GM18517 (cell line): ENCODE results near the gene BCAR1.
A peak's percentile ranks its signal among the peaks of the same experiment; 100 is the strongest.
"Not testable (repeated sequence)": the region's sequence is repeated elsewhere in the genome, so short reads cannot be mapped to it uniquely, and the experiment has no call there.

Experiments
- ATAC-seq: cut with Tn5 transposase; IDR thresholded peaks from one replicate; pipeline ENCODE4 v1.9.1; 2021; ENCODE audit warnings: mild to moderate bottlenecking, moderate library complexity; ENCODE audit not compliant: unreplicated experiment

BCAR1 gene

DNA sequence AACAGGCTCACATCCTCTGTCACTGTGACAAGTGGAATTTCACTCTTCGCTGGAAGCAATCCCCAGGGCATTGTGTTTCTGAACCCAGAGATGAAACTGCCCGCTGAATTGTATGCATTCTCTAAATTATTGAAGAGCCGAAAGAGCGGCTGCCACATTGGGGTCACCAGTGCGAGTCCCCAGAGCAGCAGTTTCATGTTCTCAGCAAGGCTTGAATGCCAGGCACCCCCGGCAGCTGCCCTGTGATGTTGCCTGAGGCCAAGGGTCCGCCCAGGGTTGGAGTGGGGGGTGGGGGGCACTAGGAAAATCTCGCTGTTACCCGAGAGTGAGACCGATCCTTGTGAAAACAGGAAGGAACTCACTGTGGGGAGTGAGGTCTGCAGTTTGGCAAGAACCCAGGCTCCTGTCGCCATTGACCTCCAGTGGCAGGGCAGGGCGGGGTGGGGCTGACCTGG lies 20.7 kb upstream of the BCAR1 start:
- ATAC-seq = no peak

DNA sequence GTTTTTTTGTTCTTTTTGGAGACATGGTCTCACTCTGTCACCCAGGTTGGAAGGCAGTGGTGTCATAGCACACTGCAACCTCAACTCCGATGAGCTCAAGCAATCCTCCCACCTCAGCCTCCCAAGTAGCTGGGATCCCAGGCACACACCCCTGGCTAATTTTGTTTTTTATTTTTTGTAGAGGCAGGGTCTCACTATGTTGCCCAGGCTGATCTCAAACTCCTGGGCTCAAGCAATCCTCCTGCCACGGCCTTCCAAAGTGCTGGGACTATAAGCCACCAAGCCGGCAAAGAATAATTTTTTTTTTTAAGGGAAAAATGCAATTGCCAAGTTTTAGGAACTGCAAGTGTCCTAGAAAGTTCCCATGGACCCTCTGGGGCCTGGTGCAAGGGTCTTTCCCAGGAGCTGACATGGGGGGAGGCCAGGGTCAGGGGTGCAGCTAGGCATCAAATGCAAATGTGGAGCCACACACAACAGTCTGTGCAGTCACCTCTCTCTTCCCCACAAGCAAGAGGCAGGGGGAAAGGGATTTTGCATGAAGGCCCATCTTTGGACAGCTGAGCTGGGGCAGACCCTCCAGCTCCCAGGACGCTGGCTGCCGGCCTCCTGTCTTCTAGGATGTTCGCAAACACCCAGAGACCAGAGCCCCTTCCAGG lies 20.1 kb upstream of the BCAR1 start:
- ATAC-seq = no peak

DNA sequence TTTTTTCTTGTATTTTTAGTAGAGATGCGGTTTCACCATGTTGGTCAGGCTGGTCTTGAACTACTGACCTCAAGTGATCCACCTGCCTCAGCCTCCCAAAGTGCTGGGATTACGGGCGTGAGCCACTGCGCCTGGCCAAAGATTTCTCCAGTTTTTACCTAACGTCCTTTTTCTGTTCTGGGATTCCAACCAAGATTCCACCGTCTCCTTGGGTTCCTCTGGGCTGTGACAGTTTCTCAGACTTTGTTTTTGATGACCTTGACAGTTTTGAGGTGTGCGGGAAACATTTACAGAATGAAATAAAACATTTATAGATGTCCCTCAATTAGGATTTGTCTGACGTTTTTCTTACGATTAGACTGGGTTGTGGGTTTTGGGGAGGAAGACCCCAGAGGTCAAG lies 17.9 kb upstream of the BCAR1 start:
- not testable (repeated sequence) for ATAC-seq

DNA sequence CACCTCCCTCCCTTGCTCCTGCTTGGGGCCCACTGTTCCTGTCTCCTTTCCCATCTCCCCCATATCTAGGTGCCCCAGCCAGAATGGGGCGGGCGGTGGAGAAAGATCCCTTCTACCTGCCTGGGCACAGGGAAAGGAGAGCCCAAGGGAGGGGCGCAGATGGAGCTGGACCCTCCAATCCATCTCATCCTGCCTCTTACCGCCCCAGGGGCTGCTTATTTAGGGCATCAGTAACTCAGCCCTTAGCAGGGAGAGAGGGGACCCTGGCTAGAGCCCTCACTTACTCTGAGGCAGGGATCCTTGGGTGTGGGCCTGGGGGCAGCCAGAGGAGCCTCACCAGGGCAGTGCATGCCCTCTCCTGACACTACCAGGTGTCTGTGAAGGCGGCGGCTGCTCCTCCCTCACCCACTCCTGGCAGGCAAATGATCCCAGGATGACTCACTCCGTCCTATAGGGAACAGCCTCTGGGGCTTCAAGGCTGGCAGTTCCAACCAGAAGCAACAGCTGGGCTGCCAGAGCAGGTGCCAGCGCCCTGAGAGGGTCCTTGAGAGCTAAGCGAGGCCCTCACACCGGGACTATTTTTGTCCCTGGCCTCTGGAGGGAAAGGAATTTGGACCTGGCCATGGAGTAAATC lies 16.3 kb upstream of the BCAR1 start:
- no peak for ATAC-seq

DNA sequence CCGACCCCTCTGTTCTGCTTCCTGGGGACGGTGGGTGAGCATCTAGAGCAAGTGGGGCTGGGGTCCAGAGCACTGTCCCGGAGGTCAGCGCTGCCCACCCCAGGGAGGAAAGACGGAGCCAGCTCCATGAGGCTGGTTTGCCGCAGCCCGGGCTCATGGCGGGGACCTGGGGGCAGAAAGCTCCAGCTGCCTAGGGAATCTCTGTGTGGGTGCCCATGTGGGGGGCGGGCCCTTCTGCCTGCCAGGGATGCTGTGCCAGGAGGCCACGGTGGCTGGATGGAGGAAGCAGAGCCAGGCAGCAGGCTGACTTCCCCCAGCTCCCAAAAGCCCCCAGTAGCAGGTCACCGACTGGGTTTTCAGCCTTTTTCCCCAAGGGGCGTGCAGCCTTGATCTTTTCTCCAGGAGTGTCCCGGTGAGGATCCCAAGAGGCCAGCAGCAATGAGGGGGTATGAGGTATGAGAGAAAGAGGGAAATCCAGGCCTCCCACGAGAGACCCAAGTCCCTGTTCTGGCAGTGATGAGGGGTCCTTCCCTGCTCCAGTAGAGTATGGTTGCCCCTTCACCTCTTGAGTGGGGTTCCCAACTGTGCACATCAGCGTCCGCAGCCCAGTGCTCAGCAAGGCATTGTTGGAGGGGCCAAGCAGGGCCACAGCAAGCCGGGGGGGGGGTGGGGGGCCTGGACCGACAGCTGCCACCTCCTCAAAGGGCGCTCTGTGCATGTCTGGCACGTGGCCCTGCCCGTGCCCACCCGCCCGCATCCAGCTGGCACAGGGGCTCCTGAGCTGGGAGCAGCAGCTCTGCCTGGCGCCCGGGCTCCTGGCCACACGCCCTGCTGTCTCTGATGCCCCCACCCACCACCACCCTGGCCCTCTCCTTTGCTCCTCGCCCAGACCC lies 15.6 kb upstream of the BCAR1 start:
- ATAC-seq = no peak

DNA sequence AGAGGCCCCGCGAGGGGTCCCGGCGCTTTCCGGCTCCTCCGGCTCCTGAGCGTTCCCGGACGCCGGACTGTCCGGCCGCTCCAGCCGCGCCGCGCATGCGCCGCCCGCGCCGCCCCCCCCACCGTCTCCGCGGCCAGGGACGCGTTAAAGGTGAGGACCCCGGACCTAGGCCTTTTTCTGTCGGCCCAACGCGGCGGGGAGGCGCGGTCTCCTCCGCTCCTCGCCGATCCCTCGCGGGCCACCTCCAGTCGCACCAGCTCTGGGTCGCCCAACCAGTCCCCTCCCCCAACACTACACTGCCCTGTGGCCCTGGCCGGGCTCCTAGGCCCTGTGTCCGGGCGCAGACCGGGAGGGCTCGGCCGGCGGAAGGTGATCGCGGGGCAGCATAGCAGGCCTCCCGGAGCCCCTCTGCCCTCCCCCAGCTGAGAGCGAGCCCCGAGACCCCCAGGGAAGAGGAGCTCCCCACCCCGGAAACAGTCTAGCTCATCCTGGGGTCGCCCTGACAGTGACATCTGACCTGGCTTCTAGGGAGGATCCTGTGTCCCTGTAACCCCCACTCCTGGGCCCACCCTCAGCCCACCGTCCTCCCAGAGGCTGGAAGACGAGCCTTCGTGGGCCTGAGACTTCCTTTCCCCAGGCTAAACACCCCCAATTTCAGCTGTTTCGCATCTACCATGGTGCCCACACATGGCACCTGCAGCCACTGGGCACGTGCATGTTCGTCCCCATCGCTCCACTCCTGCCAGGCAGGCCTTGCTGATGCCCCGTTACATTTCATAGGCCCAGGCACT lies 14.7 kb upstream of the BCAR1 start:
- peak; percentile 57 for ATAC-seq

DNA sequence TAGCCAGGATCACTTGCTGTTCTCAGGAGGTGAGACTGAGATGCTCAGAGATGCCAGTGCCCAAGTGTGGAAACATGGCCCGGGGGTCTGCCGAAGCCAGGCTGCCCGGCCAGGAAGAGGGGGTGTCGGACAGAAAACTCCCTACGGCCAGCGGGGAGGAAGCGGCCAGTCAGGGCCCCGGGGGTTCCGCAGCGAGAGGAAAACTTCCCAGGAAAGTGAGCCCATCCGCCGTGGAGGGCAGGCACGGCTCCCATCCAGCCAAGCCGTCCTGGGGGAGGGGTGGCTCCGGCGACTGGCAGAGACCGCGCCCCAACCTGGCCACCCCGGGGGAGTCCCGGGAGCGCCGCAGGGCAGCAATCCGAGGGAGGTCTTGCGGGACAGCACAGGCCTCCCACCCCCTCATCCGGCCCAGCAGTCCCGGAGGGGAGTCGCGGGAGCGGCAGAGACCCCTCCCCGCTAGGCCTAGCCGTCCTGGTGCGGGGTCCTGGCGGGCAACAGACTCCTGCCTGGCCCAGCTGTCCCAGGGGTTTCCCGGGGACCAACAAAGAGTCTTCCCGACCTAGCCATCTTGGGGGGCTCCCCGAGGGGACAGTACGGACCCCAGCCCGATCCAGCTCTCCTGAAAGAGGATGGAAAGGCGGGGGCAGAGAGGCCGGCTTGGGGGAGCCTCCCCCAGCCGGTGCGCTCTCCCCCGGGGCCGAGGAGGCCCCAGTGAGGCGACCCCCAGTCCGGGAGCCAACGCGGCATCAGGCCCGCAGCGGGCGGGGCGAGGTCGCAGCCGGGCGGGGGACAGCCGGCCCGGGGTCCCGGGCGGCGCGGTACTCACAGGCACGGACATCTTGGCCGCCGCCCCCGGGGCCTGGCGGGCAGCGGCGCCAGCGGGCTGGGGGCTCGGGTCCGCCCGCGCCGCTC lies 13.8 kb upstream of the BCAR1 start:
- peak; percentile 29 for ATAC-seq

DNA sequence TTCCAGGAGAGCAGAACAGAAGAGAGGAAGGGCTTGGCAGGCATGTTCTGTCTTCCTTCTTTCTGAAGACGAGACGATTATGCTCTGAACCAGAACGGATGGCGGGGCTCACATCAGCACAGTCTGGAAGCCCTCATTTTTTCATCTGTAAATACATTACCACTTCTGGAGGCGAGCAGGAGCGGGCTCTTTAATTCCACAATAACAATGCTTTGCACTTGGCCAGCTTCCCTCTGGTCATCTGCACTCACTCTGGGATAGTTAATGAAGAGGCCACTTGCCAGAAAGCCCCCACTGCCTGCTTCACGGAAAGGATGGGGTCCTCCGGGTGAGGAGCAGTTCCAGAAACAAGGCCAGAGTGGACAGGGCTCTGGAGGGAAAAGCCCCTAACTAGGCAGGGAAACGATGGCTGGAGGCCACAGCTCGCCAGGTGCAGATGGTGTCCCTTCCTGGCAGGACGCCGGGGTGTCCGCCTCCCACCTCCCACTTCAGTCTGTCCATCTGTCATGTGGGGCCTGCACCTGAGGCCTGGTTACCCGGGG lies 13.1 kb upstream of the BCAR1 start:
- ATAC-seq = no peak

DNA sequence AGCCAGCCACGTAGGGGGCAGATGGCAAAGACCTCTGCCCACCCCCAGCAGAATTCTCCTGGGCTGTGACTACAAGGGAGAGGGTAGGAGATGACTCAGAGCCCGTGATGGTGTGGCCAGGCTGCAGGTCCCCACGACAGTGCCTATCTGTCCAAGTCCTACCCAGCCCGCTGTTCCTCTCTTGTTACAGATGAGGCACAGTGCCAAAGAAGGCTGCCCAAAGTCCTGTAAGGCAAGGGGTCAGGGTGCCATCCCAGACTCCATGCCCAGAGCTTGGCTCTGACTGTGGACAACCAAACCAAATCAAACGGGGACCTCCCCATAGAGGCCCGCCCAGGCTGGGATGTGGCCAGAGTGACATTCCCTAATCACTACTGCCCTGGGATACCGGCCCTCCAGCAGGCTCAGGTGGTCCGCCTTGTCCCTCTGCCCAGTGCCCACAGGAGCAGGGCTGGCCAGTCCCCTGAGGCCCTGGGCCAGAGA lies 12.6 kb upstream of the BCAR1 start:
- no peak for ATAC-seq

DNA sequence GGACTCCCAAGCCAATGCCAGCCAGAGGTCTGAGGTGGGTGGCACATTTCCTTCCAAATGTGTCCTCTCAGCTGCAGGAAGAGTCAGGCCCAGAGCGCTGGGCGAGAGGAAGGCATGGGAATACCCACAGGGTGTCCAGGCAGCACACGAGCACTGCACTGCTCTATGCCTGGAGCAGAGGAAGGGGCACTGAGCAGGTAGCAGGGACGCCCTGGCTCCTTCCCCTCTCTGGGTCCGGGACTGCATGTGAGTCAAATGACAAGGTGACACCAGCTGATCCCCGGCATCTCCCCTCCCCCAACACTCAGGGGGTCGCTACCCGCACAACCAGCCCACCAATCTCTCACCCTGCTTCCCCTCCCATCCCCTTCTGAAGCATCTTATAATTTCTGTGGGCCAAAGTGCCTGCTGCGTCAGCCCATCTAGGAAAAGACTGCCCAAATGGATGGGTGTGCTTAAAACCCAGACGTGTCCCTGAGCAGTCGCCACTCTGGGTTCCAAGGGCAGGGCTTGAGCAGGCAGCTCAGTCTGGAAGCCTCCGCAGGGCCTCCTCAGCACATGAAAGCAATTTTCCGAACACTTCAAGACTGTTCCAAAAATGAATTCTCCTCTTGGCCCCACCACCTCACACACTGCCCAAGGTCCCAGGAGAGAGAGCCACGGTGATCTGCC lies 12.0 kb upstream of the BCAR1 start:
- ATAC-seq = no peak

DNA sequence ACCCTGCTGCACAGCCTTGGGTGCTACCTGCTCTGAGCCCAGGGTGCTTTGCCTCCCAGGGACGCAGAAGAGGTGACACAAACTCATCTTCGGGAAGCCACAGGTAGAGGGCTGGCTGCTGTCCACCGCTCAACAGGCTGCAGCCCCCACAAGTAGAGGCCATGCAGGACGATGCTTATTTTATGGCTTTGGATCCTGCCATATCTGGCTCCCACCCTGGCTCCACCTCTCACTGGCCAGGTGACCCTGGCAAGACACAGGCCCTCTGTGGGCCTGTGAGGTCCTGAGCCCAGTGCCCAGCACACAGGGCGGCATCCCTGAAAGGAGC lies 11.3 kb upstream of the BCAR1 start:
- ATAC-seq = no peak

DNA sequence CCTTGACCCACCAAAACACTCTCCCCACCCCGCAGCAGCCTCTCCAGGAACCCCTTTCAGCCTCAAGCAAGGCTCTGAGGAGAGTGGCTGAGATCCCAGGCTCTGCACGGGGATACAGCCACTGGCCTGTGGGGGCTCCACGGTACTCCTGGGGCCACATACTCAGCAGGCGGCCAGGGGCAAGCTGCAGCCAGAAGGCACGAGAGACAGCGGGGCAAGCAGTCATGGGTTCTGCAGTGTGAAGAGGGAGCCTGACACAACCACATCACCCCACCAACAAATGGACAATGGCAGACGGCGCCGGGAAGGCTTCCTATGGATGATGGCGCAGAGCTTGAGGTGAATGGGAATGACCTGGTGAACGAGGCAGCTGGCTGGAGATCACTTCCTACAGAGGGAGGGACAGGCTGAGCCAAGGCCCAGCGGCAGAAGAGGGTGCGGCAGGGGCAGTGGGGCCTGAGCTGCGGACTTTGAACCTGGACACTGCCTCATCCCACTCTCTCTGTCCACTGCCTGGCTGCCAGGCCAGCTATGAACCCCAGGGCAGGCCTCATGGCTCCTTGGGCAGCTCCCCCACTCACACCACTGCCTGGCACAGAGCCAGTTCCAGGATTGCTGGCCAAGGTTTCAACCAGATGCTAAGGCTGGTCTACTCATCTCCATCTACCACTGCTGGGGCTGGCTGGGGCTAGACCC lies 10.8 kb upstream of the BCAR1 start:
- no peak for ATAC-seq

DNA sequence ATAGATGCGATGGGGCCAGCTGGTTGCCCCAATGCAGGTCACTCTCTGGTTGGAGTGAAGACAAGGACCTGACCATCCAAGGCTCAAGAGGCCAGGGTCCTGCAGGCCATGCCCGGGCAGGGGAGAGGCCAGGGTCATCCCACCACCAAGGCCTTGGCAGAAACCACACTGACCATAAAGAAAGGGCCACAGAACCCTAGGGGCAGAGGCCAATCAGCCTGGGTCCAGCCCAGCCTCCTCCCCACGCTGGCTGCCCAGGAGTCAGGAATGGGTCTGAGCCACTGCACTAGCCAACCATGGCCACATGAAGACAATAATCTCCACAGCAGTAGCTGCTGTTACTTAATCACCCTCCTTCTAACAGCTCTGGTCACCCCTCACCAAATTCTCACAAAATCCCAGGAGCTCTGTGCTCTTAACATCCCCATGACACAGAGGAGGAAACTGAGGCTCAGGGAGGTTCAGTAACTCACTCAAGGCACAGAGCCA lies 10.2 kb upstream of the BCAR1 start:
- no peak for ATAC-seq

DNA sequence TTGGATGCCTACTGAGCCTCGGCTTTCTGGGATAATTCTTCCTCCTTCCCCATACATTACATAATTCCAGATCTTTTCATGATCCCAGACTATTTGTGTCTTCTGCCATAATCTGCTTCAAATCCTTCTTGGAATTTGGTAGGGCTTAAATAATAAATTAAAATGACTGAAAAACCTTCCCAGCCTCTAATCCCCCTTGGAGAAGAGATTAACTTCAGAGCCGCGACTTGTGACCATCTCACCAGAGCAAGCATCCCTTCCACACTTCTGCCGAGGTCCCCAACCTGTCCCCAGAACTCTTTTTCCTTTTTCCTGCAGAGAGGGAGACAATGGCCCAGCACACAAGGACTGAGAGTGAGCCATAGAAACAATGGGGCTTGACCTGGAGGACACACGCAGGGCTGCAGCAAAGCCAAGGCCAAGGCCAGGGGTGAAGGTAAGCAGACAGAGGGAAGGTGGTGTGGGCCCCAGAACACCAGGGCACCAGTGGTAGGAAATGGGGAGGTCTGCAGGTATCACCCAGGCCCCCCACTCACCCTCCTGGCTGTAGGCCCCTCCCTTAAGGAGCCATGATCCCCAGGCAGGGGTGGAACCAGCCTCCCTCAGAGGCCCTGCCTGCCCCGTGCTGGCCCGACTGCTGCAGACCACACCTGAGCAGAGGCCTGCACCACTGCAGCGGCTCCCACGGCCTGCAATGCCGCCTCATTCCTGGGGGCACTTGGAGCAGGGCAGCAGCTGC lies 9.6 kb upstream of the BCAR1 start:
- ATAC-seq = no peak

DNA sequence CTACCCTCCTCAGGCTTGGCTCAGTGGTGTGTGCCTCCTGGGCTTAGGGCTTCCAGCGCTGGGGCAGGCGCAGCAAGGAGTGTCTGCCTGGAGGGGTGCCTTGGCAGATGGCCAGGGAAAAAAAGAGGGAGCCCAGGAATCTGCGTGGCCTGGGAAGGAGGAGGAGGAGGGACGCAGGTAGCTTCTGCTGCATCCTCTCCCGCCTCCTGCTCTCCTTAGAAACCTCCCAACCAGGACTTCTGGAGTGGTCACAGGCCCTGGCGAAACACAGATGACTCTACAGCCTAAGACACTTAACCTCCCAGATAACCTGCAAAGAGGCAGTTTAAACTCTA lies 7.3 kb upstream of the BCAR1 start:
- ATAC-seq = no peak

DNA sequence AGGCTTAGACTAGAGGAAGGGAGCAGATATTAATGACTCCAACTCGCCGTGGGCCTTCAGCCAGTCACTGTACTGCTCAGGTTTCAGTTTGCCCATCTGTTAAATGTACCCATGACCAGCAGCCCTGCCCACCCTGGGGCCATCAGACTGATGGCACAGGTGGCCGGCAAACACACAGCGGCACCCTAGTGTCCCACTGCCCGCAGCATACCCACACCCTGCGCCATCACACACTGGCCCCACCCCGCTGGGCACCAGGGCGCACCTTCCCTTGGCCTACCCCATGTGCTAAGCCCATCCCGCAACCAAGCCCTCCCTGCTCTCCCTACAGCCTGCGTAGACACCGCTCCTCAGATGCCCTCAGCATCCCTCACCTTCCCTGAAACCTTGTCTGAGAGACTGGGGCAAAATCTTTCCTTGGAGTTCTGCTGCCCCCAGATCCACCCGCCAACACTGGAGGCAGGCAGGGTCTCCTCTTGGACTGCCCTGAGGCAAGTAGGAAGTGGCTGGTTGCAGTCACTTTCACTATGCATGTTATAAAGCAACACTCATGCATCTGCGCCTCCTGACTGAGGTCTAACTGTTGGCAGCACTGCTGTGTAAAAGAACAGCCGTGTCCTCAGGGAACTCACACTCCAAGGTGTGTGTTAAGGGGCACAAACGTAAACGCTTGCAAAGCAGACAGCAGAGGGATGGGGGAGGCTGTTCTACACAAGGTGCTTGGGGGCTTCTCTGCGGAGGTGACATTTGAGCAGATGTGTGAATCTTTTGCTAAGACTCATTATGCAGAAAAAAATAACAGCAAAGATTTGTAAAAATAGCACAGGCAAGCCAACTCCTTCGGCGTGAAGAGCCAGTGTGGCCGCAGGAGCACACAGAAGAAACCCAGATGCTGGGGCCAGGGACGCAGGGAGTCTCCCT lies 6.7 kb upstream of the BCAR1 start:
- no peak for ATAC-seq
